ENCODE data around the gene RAB6C.

GRCh38 chr2:129945557-129945956 lies 33.9 kb upstream of the RAB6C start:
- no peak for TF ChIP-seq POLR2A (IDR thresholded peaks at IDR 0.05)
- TF ChIP-seq, protein P1, sequence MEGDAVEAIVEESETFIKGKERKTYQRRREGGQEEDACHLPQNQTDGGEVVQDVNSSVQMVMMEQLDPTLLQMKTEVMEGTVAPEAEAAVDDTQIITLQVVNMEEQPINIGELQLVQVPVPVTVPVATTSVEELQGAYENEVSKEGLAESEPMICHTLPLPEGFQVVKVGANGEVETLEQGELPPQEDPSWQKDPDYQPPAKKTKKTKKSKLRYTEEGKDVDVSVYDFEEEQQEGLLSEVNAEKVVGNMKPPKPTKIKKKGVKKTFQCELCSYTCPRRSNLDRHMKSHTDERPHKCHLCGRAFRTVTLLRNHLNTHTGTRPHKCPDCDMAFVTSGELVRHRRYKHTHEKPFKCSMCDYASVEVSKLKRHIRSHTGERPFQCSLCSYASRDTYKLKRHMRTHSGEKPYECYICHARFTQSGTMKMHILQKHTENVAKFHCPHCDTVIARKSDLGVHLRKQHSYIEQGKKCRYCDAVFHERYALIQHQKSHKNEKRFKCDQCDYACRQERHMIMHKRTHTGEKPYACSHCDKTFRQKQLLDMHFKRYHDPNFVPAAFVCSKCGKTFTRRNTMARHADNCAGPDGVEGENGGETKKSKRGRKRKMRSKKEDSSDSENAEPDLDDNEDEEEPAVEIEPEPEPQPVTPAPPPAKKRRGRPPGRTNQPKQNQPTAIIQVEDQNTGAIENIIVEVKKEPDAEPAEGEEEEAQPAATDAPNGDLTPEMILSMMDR (IDR thresholded peaks at IDR 0.05) = no peak
